GDM1 (cell line): ENCODE measurements around the gene TMEM8B.
"Not testable (repeated sequence)": the region's sequence is repeated elsewhere in the genome, so short reads cannot be mapped to it uniquely, and the experiment has no call there.

ENCODE experiments used
- DNase-seq: peaks from one replicate; lab custom pipeline; 2025; lab: John Stamatoyannopoulos, UW

The TMEM8B gene

GRCh38 chr9:35868933-35869332, 39.9 kb downstream of the TMEM8B start:
- no peak for DNase-seq

- DNase-seq, result no peak
These were observed 40.7 kb downstream of the TMEM8B start for GRCh38 chr9:35869621-35870216.

GRCh38 chr9:35870351-35870923, 41.4 kb downstream of the TMEM8B start, which contains the start of gene OR13J1:
TSS of gene OR13J1 (minus strand) at chr9:35870401. CDS start at chr9:35870401, 0 bp downstream.
- DNase-seq, result no peak

GRCh38 chr9:35871545-35871944, 42.5 kb downstream of the TMEM8B start:
- no peak for DNase-seq

- DNase-seq, result no peak
These were observed 43.5 kb downstream of the TMEM8B start for GRCh38 chr9:35872505-35872904.

- no peak for DNase-seq
These were observed 53.3 kb downstream of the TMEM8B start for GRCh38 chr9:35882263-35882848.

GRCh38 chr9:35882996-35883395, 54.0 kb downstream of the TMEM8B start:
- DNase-seq, result no peak

GRCh38 chr9:35884908-35885307, 55.9 kb downstream of the TMEM8B start:
- not testable (repeated sequence) for DNase-seq

- DNase-seq, result no peak
These were observed 62.6 kb downstream of the TMEM8B start for GRCh38 chr9:35891646-35892045.

GRCh38 chr9:35892051-35892450, 63.0 kb downstream of the TMEM8B start:
- DNase-seq, result no peak

GRCh38 chr9:35896570-35896969, 67.5 kb downstream of the TMEM8B start:
- no peak for DNase-seq

- DNase-seq, result not testable (repeated sequence)
These were observed 68.5 kb downstream of the TMEM8B start for GRCh38 chr9:35897376-35898099.

GRCh38 chr9:35898337-35898736, 69.3 kb downstream of the TMEM8B start:
- DNase-seq, result no peak

GRCh38 chr9:35899021-35899420, 70.0 kb downstream of the TMEM8B start:
- no peak for DNase-seq

- peak; percentile 6 for DNase-seq
These were observed 74.0 kb downstream of the TMEM8B start for GRCh38 chr9:35903049-35903448.

GRCh38 chr9:35904338-35904737, 75.3 kb downstream of the TMEM8B start:
- DNase-seq, result no peak

- no peak for DNase-seq
These were observed 76.2 kb downstream of the TMEM8B start for GRCh38 chr9:35905051-35905781.

GRCh38 chr9:35905912-35906679, 77.1 kb downstream of the TMEM8B start, which contains the start of gene HRCT1:
TSS of gene HRCT1 (plus strand) at chr9:35906202. CDS start at chr9:35906288, 86 bp downstream.
- no peak for DNase-seq

GRCh38 chr9:35906923-35907699, 78.1 kb downstream of the TMEM8B start:
- DNase-seq, result no peak

GRCh38 chr9:35907711-35908503, 78.9 kb downstream of the TMEM8B start:
- DNase-seq, result peak; percentile 66
